DMS153 treated with DMSO at 0.1 percent for 48 hours (cell line): ENCODE data around the gene CPT1B.
"Not testable (repeated sequence)": the region's sequence is repeated elsewhere in the genome, so short reads cannot be mapped to it uniquely, and the experiment has no call there.

Source experiments
- DNase-seq: peaks from one replicate; lab custom pipeline; 2025; ENCODE audit not compliant: unreplicated experiment; lab: John Stamatoyannopoulos, UW

The CPT1B gene

DNA sequence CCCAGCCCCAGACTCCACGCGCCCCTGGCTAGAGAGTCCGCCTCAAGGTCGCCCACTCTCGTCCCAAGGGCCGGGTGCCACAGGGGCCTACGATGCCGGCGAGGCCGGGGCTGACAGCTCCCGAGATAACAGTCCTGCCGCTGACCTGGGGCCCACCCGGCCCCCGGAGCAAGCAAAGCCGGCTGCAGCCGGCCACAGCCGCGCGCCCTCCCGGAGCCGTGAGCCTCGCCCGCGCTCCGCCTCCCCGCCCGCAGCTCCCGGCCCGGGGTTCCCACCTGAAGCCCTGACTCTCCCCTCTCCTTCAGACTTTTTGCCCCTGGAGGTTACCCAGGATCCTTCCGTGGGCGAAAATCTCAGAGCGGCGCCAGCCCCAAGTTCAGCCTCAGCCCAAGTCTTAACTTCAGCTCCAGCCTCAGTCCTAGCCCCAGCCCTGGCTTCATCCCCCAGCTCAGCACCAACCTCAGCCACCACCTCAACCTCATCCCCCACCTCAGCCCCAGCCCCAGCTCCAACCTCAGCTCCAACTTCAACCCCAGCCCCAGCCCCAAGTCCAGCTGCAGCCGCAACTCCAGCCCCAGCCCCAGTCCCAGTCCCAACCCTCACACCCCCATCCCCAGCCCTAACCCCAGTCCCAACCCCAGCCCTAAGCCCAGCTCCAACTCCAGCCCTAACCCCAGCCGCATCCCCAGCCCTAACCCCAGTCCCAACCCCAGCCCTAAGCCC is 30.8 kb downstream of the CPT1B start:
- no peak for DNase-seq

DNA sequence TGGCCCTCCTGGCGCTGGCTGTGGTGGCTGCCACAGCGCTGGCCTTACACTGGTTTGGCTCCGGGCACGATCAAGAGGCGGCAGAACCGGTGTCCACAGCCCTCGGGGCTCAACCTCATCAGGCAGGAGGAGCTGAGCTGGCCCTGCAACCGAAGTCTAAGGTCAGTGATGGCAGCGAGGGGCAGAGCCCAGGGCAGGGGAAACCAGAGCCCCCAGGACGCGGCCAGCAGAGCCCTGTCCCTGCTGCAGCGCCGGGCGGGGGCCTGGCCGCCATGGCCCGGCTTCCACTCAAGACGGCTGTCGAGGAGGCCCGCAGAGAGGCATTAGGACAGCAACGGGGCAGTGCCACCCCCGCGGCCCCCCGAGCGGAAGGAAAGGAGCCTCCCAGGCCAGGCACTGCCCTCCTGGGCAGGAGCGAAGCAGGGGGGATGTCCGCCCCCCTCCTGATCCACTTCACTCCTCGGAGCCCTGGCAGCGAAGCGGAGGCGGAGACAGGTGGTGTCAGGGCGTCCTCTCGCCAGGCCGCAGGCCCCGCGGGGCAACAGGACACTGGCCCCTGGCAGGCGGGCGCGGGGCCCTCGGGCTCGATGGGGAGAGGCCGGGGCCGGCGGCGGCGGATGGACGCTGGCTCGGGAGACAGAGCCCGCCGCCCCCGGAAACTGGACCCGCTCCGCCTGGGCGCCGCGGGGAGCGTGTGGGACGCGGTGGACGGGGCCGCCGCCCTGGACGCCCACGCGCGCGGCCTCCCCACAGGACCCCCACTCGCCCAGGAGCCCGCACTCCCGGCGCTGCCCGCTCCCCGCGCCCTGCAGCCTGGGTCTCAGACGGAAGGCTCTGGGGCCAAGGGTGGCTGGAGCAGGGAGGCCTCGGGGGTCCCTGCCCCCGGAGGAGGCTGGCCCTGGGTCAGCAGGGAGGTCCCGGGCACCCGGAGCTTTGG is 31.6 kb downstream of the CPT1B start:
- DNase-seq: no peak

DNA sequence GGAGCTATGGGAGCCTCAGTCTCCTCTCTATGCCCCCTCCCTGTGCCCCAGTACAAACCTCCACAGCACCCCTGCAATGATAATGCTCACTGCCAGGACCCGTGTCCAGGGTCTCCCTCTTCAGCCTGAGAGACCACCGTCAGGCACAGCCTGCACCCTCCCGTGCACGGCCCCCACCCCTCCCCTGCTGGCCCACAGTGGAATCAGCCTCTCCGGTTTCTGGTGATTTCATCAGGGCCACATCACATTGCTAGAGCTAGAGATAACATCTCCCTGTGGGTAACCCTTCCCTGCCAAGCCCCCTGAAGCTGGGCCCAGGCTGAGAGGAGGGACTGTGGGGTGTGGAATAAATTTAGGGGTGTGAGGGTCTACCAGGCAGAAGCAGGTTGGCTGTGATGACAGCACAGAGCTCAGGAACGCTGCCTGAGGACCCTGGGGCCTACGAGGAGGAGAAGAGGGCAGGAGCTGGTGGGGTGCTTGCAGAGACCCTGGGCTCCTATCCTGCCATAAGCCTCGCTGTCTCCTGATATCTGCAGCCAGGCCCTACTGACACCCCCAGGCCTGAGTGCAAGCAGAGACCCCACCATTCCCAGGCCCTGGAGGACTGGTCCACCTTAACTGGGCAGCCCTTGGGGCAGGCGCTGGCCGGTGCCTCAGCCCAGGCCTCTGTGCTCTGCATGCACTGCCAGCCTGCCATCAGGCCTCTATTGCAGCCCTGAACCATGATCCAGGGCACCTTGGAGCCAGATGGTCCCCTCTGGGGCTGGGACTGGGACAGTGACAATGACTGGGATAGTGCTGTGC is 32.5 kb downstream of the CPT1B start, which contains the start of gene KLHDC7B:
Gene KLHDC7B (plus strand): TSS at position 378 of the 804 bp plus-strand sequence. CDS start 345 bp downstream, at position 723.
- no peak for DNase-seq

DNA sequence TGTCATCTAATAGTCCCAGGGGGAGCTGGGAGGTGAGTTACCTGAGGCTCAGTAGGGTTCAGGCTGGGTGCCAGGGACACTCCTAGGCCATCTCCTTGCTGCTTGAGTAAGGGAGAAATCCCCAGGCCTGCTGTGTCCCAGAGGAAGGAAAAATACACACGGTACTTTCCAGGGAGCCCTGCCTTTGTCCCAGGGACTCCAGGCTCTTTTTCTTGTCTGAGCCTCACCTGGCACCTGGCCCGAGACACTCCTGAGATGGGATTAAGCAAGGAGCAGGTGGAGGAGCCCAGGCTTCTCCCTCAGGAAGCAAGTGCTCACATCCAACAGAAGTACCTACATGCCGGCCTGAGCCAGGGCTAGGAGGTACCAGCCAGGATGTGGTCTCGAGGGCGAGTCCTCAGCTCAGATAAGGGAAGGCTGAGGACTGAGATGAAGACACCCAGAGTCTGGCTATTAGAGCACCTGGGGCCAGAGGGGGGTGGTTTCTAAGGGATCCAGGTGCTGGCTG is 33.4 kb downstream of the CPT1B start:
- DNase-seq: no peak

DNA sequence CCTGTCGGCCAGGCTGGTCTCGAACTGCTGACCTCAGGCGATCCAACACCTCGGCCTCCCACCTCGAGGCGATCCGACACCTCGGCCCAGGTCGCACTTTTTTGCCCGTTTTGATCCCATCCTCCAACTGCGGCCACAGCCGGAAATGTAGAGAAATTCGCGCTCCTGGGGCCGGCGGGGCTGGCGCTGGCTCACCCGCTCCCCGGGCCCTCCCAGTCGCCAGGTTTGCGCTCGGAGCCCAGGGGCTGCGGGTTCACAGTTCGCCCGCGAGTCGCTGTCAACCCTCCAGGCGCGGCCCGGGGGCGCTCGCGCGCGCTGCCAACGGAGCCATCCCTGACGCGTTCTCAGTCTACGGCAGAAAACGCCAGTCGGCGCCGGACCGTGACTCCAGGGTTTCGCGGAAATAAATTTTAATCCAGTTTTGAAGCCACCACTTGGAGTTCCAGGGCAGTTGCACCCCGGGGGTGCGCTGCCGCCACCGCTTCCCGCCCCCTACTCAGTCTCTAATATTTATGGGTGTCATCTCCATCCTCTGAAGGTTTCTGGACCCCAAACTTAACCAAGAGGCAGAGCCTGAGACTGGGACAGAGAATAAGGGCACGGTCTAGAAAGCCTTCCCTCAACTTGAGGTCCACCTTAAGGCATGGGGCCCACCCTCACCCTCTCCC is 34.0 kb downstream of the CPT1B start:
- DNase-seq: peak; percentile 43

DNA sequence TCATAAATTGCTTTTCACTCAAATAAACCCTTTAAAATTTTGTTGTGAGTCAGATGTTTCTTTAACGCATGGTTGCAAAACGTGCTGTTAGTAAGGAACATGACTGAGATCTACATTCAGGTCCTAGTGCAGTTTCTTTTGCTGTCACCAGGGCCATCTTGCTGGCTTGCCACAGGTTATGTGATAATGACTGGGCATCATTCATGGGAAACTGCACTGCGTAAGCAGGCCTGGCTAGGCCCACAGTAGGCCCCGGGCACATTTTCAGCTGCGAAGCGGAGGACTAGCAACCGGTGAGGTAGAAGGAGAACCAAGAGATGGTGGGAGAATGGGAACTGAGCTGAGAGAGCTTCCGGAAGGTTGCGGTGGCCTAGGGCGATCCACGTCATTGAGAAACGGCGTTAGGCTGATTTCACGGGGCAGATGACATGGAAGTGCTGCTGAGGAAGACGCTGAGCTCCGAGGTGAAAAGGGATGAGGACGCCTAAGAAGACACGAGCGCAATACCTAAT is 35.8 kb downstream of the CPT1B start:
- DNase-seq: no peak

DNA sequence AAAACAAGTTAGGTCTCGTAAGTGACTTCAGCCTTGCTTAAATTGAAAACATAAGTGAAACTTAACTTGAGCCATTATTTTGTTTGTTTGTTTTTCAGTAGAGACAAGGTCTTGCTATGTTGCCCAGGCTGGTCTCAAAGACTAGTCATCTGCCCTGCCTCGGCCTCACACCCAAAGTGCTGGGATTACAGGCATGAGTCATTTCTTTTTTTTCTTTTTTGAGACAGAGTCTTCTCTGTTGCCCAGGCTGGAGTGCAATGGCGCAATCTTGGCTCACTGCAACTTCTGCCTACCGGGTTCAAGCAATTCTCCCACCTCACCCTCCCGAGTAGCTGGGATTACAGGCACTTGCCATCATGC is 36.6 kb downstream of the CPT1B start:
- not testable (repeated sequence) for DNase-seq

DNA sequence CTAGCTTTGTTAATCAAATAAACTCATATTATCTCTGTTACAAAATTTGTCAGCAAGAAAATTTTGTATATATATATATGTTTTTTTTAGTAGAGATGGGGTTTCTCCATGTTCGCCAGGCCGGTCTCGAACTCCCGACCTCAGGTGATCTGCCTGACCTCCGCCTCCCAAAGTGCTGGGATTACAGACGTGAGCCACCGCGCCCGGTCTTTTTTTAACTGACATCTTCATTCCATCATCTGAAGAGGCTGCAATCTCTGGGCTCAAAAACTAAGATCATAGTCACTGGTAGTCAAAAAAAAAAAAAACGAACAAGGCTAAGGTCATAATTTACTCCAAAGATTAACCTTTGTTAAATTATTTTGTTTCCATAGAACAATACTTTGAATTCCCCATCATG is 37.8 kb downstream of the CPT1B start:
- no peak for DNase-seq

DNA sequence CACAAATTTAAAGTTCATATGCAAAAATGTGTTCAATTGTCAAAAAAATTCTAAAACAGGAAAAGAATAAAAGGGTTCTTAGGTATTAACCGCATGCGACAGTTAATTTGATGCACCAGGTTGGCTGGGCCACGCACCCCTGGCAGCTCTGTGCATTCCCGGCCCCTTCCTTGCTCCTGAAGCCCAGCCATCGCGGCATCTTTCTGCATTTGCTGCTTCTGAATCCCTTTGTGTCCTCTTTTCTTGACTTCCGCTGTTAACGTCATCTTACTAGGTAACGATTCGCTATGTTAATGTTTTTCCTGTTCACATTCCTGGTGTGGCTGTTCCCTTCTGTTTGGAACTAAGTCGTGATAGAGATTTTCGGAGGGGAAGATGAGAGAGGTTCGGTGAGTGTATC is 40.5 kb downstream of the CPT1B start:
- DNase-seq: no peak

DNA sequence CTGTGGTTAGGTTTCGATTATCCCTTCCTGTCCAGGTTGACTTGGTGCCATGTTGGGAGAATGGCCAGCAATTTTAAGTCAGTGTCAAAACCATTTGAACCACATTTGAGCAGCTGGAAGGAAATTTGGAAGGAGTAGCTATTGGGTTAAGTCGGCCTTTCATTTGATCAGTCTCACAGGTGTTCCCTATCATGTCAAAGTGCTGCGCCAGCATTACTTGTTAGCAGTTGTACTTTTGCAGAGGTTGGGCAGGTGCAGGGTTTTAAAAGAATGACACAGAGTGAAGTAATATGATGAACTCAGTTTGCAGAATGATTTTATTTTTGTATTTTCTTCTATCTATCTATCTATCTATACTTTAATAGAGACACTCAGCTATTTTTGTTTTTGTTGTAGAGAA is 42.0 kb downstream of the CPT1B start:
- DNase-seq: no peak

DNA sequence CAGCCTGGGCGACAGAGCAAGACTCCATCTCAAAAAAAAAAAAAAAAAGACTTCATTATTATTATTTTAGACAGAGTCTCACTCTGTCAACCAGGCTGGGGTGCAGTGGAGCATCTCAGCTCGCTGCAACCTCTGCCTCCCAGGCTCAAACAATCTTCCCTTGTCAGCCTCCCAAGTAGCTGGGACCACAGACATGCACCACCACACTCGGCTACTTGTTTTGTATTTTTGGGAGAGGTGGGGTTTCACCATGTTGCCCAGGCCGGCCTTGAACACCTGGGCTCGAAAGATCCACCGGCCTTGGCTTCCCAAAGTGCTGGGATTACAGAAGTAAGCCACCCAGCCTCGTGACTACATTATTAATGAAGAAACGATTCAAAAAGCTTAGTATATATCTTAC is 43.1 kb downstream of the CPT1B start:
- DNase-seq: no peak

DNA sequence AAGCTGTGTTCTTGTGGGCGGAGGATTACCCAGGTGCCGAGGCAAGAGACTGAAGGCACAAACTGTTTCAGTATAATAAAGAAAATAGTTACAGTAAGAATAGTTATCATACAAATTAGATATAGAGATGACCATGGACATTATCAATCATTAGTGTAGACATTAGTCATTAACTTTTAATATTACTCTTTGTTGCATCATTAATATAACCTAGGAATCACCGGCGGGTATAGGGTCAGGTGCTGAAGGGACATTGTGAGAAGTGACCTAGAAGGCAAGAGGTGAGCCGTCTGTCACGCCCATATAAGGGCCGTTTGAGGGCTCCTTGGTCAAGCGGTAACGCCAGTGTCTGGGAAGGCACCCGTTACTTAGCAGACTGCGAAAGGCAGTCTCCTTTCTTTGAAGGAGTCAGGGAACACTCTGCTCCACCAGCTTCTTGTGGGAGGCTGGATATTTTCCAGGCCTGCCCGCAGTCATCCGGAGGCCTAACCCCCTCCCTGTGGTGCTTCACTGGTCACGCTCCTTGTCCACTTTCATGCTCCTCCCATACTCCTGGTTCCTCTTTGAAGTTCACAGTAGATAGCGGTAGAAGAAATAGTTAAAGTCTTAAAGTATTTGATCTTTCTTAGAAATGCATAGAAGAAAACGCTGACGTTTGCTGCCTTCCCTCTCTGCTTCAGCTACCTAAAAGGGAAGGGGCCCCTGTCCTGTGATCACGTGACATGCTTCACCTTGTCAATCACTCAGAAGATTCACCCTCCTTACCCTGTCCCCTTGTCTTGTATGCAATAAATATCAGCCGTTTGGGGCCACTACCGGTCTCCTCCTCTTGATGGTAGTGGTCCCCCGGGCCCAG is 44.1 kb downstream of the CPT1B start:
- not testable (repeated sequence) for DNase-seq

DNA sequence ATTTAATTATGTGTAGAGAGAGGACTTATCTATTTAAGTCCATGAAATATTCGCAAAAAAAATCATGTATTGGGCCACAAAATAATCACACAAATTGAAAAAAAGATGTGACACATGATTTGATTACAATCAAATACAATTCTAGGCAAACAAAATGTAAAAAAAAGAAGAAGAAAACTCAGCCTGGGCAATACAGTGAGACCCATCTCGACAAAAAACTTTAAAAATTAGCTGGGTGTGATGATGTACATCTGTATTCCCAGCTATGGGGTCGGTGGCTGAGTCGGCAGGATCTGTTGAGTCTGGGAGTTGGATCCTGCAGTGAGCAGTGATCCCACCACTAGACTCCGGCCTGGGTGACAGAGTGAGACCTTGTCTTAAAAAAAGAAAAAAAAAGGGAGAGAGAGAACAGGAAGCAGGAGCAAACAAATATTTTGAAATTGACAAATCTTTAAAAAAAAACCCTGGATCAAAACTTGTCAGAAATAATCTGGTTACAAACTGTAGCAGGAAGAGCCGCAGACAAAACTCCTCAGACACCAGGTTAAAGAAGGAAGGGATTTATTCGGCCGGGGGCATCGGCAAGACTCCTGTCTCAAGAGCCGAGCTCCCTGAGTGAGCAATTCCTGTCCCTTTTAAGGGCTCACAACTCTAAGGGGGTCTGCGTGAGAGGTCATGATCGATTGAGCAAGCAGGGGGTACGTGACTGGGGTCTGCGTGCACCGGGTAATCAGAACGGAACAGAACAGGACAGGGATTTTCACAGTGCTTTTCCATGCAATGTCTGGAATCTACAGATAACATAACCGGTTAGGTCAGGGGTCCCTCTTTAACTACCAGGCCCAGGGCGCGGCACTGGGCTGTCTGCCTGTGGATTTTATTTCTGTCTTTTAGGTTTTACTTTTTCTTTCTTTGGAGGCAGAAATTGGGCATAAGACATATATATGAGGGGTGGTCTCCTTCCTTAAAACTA is 45.1 kb downstream of the CPT1B start:
- DNase-seq: no peak

DNA sequence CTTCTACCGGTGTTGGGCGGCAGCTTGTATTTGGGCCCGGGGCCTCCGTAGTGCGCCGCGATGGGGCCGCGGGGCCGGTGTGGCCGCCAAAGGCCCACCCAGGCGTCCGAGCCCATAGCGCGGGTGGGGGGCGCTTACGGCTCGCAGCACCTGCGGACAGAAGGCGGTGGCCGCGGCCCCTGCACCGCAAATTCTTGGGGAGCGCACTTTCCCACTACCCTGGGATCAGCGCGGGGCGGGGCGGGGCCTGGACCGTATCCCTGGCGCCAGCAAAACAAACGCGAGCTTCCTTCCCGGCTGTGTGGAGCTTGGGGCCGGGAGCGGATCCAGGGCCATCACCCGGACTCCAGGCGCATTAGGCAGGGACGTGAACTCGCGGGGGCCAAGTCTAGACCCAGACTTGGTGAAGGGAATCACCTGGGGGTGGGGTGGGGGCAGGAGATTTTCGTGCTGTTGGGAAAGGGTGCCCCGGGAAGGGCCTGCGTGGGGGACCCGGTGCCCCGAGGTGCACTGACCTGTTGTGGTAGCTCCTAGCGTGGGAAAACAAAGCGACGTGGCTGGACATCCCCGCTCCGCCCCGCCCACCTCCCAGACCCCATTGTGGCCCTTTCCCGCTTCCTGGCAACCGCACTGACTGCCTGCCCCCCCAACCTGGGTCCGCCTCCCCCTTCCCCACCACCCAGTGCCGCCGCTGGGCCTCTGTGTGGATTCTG is 46.1 kb downstream of the CPT1B start:
- peak; percentile 11 for DNase-seq

DNA sequence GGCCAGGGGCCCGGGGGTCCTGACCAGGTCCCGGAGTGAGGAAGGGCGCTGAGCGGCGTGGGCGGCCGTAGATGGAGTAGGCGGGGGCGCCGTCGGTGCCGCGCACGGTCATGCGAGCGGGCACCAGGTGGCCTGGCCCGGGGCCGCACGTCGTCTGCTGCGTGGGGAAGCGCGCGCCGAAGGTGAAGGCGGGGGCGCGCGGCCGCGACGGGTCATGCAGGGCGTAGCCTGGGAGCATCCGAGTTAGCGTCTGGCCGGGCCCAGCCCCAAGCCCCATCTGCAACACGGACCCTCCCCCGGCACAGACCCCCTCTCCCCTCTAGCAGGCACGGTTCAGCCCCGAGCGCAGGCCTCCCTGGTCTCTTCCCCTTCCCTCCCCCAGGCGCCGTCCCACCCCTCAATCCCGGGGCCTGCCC is 46.7 kb downstream of the CPT1B start:
- no peak for DNase-seq

DNA sequence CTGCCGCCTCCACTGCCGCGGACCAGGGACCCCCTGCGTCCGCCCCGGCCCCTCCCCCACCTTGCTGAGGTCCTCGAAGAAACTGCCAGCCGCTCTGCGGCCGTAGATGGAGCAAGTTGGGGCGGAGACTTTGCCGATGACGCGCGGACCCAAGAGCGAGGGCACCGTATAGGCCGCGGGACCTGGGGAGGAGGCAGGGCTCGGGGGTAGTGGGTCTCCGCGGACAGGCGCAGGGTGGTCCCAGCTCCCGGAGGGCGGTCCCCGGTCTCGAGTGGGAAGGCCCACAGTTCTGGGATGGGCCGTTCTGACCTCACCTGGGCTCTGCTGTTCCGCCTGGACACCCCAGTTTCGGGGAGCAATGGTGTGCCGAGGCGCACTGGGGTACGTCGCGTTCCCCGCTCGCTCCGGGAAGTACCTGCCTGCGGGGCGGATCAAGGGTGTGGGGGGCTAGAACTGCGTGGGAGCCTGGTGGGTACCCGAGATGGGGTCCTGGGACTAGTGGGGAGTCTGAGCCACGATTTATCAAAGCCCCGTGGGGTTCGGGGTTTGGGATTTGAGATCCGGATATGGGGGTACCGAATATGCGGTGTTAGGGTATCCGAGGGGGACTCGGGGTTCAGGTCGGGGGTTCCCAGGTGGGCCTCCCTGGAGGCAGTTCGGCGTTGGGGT is 47.2 kb downstream of the CPT1B start:
- DNase-seq: peak; percentile 50

DNA sequence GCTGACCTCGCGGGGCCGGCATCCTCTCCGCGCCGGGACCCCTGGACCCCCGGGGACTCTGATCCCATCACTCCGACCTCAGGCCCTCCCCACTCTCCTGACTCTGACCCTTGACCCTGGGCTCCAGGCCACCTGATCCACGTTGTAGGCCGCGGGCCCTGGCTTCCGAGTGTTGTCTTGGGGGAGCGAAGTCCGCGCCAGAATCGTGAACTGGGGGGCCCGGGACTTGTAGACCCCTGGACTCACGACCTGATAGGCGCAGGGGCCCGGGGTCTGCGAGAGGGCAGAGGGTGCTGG is 47.7 kb downstream of the CPT1B start:
- no peak for DNase-seq
